HG03159 (cell line): ENCODE results near the gene PALM2AKAP2.
"Not testable (repeated sequence)": the region's sequence is repeated elsewhere in the genome, so short reads cannot be mapped to it uniquely, and the experiment has no call there.

Experiments used
- ATAC-seq: cut with Tn5 transposase; IDR thresholded peaks from one replicate; pipeline ENCODE4 v1.9.1; 2021; ENCODE audit warnings: mild to moderate bottlenecking, moderate library complexity; ENCODE audit not compliant: unreplicated experiment

The PALM2AKAP2 gene

DNA sequence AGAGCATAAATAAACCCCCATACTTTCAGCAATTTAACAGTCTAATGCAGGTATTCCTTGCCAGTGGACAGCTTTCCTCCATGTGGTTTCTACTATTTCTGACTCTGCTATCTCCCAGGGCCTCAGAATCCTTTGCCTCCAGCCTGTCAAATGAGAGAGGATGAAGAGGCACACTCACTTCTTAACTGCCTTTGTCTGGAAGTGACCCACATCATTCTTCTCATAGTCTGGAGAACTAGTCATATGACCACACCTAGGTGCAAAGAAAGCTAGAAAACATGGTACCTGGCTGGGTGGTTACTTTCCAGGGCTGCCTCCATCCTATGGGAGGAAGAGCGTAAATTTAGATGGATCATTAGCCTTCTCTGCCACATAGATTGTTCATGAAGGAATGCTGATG is 22.5 kb downstream of the PALM2AKAP2 start:
- ATAC-seq: no peak

DNA sequence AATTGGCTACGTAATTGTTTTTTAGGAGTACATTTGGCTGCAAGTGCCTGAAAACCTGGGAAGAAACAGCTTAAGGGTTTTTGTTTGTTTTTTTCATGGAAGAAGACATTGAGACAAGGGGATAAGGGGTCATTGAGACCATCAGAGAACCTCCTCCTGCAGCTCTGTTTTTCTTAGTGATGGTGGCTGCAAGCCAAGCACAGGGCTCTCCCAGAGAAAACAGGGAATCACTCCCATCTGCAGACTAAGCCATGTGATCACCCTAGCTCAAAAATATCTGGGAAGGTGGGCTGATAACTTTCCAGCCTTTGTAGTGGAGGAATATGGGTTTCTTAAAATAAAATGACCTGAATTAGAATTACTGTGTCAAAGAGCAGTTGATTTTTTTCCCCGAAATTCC is 25.1 kb downstream of the PALM2AKAP2 start:
- no peak for ATAC-seq

- no peak for ATAC-seq
Observed at GRCh38 chr9:109806506-109807115, 26.6 kb downstream of the PALM2AKAP2 start.

GRCh38 chr9:109811876-109812275 is 31.9 kb downstream of the PALM2AKAP2 start:
- no peak for ATAC-seq

DNA sequence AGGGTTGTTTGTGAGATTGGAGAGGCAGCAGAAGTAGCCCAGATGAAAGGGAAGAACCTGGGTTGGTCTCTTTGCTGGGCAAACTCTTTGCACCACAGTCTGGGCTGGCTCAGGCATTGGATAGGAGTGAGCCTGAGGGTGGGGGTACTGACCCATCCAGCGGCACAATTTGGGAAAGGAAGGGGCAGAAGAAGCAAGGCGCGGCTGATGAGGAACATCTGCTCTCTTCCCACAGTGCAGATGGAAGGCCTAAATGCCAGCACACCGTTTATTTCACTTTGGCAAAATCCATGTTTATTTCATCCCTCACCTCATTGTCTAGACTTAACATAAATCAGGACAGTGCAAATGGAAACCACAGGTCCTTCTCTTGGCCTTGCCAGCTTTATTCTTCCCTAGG is 32.3 kb downstream of the PALM2AKAP2 start:
- ATAC-seq: no peak

DNA sequence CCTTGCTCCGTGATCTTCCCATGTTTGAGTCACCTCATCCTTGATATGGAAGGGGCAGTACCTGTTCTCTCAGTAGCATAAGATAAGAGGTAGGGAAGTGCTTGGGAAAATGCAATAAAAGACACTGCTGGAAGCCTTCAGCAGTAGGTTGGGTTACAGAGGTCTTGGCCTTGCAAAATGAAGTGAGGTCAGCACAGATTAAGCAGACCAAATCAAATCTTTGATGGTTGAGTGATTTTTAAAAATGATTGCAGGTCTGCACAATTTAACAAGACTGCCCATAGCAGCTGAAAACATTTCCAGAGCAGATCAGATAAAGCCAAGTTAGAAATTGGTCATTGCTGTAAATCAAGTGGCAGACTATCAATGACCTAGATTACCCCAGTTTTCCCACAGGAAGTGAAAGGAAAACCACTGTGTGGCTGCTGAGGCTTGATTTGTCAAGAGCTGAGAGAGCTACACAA is 32.9 kb downstream of the PALM2AKAP2 start:
- ATAC-seq: no peak

DNA sequence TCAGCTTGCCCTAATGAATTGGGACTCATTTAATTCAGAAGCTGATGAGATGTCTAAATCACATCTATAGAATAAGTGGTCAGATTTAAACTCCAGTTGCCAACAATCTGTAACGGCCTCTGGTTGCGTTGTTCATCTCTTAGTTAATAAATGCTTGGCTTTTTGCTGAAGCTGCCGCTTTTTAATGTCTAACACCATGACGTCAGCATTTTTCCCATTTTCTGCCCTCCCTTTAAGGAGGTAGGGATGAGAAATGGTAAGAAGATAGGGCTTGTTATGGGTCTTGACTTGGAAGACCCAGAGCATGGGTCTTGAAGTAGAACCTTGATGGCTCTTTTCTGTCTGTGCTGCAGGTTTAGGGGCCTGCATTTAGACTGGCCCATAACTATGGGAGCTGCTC is 33.3 kb downstream of the PALM2AKAP2 start:
- ATAC-seq: no peak

DNA sequence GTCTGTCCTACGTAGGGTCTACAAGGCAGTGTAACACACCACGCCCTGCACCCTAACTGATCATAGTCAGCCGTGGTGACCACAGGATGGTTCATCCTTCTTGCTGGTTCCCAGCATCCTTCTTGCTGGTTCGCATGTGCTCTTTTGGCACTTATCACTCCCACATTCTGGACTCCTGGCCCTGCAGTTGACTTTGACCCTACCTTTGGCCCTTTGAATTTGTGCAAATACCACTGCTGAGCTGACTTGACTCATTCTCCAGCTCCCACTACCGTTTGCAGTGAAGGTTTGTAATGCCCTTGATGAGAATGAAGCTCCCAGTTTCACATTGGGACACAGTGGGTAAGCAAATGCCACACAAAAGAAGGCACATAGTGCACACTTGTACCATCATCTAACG is 33.8 kb downstream of the PALM2AKAP2 start:
- ATAC-seq: no peak

DNA sequence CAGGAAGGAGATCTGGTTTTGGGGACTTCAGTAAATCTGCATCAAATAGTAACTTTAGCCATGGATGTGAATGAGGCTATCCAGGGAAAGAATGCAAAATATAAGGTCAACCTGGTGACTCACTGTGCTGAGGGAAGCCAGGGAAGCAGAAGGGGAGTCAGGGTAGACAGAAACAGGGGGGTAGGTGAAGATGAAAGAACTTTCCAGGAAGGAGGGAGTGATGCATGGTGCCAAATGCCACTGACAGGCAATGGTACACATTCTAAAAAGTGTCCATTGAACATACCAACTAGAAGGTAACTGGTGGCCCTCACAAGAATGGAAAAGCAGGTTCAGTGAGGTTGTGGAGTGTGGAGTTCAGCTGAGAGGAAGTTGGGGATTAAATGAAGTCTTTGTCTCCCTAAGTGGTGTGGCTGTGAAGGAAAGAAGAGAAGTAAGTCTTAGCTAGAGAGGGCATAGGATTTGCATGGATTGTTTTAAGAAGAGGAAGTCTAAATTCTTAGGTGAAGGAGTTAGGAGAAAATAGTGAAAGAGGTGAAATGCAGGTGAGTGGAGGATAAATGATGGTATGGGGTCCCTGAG is 35.5 kb downstream of the PALM2AKAP2 start:
- ATAC-seq: no peak

DNA sequence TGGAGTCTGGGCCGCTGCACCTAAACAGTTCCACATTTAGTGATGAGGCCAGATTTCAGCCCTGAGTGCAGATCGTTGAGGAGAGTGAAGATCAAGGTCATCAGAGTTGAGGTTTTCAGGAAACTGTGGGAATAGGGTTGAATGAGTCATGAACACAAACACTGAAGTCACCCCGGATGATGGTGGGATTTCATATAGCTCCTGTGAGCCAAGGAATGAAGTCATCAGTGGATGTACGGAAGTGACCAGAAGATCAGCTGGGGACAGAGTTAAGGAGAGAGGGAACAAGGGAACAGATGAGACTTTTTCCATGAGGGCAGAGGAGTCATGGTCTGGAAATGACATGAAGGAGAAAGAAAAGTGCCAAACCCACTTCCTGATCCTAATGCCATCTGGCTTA is 36.5 kb downstream of the PALM2AKAP2 start:
- ATAC-seq: no peak

GRCh38 chr9:109817146-109817845 is 37.3 kb downstream of the PALM2AKAP2 start:
- peak; percentile 2 for ATAC-seq

GRCh38 chr9:109817846-109818472 is 38.0 kb downstream of the PALM2AKAP2 start:
- peak; percentile 73 for ATAC-seq

- ATAC-seq: no peak
Observed at GRCh38 chr9:109821711-109822110, 41.7 kb downstream of the PALM2AKAP2 start.

- ATAC-seq: not testable (repeated sequence)
Observed at GRCh38 chr9:109825383-109825782, 45.4 kb downstream of the PALM2AKAP2 start.

GRCh38 chr9:109826559-109826958 is 46.6 kb downstream of the PALM2AKAP2 start:
- ATAC-seq: no peak

DNA sequence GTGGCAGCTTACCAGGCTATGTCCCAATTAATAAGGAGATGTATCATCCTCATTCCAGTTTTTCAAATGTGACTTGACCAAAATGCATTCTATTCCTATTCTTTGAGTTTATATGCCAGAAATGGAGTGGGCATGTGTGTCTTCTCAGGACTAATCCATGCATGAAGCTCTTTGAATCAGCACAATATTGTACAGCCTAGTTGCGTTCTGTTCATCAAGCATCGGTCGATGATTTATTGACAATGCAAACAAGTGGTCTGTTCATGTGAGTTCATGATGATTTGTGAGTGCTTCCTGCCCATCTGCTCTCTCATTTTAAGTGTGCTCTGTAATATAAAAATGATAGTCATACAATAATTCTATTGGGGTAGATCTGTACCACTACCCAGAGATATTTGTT is 48.3 kb downstream of the PALM2AKAP2 start:
- no peak for ATAC-seq
